Measurements from ENCODE around the gene APH1A.
"Not testable (repeated sequence)": the region's sequence is repeated elsewhere in the genome, so short reads cannot be mapped to it uniquely, and the experiment has no call there.

APH1A gene

GRCh38 chr1:150268340-150268704 is 494 bp downstream of the APH1A start:
- peak; percentile 31 for DNase-seq (ENCODE audit: low read depth)

- DNase-seq (ENCODE audit: low read depth) = no peak
Measured at GRCh38 chr1:150267896-150268295, 920 bp downstream of the APH1A start.

GRCh38 chr1:150263549-150263948 is 5.3 kb downstream of the APH1A start:
- no peak for DNase-seq (ENCODE audit: low read depth)

GRCh38 chr1:150262388-150263320 is 6.2 kb downstream of the APH1A start:
- DNase-seq (ENCODE audit: low read depth) = no peak

- DNase-seq (ENCODE audit: low read depth) = no peak
Measured at GRCh38 chr1:150261367-150261766, 7.4 kb downstream of the APH1A start.

- DNase-seq (ENCODE audit: low read depth) = no peak
Measured at GRCh38 chr1:150259758-150260669, 8.8 kb downstream of the APH1A start.

- DNase-seq (ENCODE audit: low read depth) = no peak
Measured at GRCh38 chr1:150259217-150259616, 9.6 kb downstream of the APH1A start.

- no peak for DNase-seq (ENCODE audit: low read depth)
Measured at GRCh38 chr1:150257624-150258585, 10.9 kb downstream of the APH1A start, which contains the start of gene CA14. CA14 (plus strand) TSS chr1:150257774; CDS start chr1:150258129, 355 bp downstream.

GRCh38 chr1:150256554-150257341 is 12.1 kb downstream of the APH1A start:
- DNase-seq (ENCODE audit: low read depth) = no peak

GRCh38 chr1:150256198-150256553 is 12.6 kb downstream of the APH1A start:
- DNase-seq (ENCODE audit: low read depth) = no peak

- DNase-seq (ENCODE audit: low read depth) = no peak
Measured at GRCh38 chr1:150249936-150250335, 18.9 kb downstream of the APH1A start.

GRCh38 chr1:150243003-150243402 is 25.8 kb downstream of the APH1A start:
- no peak for DNase-seq (ENCODE audit: low read depth)

- DNase-seq (ENCODE audit: low read depth) = no peak
Measured at GRCh38 chr1:150237746-150238145, 31.1 kb downstream of the APH1A start.

GRCh38 chr1:150237176-150237575 is 31.6 kb downstream of the APH1A start:
- DNase-seq (ENCODE audit: low read depth) = not testable (repeated sequence)

- DNase-seq (ENCODE audit: low read depth) = no peak
Measured at GRCh38 chr1:150236614-150237100, 32.2 kb downstream of the APH1A start.

- peak; percentile 91 for DNase-seq (ENCODE audit: low read depth)
Measured at GRCh38 chr1:150235852-150236613, 32.8 kb downstream of the APH1A start, which contains the start of gene ANP32E. ANP32E (minus strand) TSS chr1:150236112; CDS start chr1:150235786, 326 bp downstream.

- no peak for DNase-seq (ENCODE audit: low read depth)
Measured at GRCh38 chr1:150235294-150235851, 33.4 kb downstream of the APH1A start.

GRCh38 chr1:150234566-150235293 is 34.1 kb downstream of the APH1A start:
- peak; percentile 78 for DNase-seq (ENCODE audit: low read depth)

- no peak for DNase-seq (ENCODE audit: low read depth)
Measured at GRCh38 chr1:150234309-150234565, 34.6 kb downstream of the APH1A start.
